GM18861 (cell line): Measurements from ENCODE around the gene LHPP.

Experiments
- ATAC-seq: cut with Tn5 transposase; IDR thresholded peaks from one replicate; pipeline ENCODE4 v1.9.1; 2021; ENCODE audit not compliant: unreplicated experiment

Gene LHPP

DNA sequence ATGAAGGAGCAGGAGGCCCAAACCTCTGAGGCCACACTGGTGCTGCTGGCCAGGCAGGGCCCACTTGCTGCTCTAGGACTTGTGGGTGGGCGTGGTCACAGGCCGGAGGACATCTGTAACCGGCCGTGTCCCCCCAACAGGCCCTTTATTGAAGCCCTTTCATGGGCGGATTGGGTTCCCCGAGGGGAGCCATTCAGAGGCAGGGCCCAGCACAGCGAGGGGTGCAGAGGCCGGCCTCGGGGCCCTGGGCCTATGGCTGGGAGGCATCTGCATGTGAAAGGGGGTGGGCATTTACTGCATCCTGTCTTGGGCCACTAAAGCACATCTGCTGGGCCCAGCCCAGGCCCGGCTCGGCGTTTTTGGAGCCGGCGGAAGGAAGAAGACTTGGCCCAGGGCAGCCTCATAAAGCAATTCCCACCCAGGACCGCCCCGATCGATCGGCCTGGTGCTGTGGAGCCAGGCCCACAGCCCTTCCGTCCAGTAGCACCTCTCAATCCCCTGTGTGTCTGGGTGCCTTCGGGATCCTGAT, 8.4 kb downstream of the LHPP start:
- no peak for ATAC-seq

DNA sequence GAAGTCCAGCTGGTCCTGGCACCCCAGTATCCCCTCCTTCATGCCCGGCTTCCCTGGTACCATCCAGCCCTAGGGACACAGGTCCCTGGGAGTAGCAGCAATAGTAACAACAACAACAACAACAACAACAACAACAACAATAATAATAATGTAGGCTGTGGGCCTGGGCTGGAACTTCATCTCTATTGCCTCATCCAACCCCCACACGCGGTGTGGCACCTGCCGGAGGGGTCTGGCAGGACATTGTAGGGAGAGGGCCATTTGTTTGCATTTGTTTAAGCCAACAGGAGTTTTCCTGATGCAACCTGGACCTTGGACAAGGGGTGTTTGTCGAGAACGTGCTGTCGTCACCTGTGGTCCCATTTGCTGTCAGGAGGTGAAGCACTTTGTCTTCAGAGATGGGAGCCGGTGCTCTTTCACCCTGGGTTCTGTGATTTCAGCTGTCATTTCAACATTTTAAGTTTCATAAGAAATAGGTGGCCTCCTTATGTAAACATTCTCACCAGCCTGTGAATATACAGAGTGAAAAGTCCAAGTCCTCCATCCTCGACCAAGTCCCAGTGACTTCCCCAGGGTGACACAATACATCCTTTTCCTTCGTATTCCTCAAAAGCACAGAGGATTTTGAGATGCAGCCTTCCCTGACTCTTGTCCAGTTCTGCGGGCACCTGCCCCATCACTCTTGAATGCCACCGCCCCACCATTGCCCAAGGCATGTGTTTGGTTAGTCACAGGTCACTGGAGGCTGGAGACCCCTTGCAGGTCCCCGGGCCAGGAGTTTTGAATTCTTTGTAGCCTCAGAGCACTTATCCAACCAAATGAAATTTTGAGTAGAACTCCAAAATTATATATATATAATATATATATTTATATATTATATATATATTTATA, 9.2 kb downstream of the LHPP start:
- no peak for ATAC-seq

DNA sequence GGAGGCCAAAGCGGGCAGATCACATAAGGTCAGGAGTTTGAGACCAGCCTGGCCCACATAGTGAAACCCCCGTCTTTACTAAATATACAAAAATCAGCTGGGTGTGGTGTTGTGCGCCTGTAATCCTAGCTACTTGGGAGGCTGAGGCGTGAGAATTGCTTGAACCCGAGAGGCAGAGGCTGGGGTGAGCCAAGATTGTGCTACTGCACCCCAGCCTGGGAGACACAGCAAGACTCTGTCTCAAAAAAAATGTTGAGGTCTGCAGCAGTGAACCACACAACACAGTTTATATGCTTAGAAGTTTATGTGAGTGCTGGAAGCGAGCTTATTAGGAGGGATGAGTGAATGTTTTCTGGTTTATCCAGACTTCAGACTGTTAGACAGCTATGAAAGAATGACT, 10.4 kb downstream of the LHPP start:
- ATAC-seq, result no peak

DNA sequence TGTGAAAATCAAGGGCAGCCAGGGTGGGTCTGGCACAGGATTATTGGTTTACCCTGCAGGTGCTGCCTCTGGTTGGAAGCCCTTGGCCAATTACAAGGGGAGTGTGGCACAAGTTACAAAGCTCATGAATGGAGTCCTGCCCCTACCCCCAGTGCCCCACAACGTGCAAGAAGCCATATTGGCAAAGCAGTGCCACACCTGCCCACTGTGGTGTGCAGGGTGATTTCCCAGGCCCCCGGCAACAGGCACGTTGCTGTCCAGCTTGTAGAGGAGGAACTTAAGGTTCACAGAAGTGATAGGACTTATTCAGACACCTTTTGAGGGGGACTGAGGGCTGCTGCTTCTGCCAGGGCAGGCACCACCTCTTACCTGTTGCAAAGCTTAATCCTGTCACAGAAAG, 11.4 kb downstream of the LHPP start:
- no peak for ATAC-seq

DNA sequence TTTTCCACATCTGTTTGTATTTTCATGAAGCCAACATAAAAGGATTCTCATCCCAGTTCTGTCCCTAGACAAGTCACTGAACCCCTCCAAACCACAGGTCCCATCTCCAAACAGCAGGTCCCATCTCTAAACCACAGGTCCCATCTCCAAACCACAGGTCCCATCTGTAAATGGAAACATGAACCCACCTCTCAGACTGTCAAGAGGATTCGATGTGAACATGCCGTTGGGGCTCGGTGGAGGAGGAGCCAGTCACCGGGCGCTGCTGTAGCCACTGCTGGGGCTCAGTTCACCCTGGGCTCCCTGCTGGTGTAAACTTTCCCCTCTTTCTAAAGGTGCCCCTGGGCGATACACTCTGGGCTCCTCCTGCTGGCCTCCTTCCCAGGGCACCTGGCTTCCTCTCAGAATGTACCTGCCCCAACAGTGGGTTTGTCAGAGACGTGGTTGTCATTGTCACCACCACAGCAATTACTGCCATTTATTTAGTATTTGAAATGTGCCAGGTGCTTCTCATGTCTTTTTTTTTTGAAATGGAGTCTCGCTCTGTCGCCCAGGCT, 13.0 kb downstream of the LHPP start:
- no peak for ATAC-seq

DNA sequence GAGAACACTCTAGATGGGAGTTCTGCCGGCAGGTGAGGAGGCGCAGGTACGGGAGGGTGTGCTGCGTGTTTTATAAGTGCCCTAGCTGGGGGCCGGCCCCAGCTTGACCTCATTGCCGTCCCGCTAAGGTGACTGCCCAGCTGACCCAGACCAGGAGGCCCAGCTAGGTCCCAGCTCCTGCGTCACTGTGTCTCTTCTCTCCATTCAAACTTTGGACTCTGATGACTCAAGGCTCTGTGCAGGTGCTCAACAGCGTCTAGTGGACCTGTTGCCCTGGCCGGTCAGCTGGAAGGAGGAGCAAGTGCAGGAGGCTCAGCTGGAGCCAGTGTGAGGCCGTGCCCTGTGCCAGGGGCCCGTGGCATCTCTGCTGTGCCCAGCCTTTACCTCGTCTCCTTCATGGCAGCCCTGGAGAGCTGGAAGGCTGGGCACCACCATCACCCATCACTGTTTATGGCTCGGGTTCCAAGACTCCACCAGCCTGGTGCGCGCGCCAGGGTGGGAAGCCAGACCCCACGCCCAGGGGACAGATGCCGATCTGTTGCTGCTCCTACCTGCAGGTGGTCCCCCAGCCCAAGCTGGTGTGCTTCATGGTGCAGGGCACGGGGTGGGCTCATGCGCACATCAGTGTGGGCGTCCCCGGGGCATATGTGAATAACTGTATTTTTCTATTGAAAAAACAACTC, 14.6 kb downstream of the LHPP start:
- ATAC-seq, result no peak

DNA sequence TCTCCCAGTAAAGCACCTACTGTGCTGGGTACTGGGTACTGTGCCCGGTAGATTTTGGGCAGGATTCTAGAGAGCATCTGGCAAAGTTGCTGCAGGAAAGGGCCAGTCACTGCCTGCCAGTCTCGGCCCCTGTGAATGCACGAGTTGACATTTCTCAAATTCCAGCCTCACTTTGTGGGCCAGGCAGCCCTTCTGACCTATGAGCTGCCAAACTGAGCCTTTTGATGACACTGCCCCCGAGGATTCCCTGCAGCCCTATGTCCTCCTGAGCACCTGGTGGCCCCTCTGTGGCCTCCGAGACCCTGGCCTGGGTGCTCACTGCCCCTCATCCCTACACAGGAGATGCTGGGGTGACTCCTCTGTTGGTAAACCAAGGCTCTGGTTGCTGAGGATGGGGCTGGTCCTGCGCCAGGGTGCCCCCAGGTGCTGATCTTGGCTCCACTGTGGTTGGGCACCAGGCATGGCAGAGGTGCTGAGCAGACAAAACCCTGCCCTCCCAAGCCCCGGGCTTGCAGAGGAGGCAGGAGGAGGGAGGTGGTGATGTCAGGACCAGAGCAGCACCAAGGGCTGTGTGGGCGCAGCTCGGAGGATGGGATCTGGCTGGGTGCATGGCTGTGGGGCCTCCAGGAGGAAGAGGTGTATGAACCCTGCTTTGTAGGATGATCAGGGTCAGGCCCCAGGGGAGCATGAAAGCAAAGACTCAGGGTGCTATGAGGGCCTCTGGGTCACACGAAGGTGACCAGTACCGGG, 16.2 kb downstream of the LHPP start:
- ATAC-seq, result no peak

DNA sequence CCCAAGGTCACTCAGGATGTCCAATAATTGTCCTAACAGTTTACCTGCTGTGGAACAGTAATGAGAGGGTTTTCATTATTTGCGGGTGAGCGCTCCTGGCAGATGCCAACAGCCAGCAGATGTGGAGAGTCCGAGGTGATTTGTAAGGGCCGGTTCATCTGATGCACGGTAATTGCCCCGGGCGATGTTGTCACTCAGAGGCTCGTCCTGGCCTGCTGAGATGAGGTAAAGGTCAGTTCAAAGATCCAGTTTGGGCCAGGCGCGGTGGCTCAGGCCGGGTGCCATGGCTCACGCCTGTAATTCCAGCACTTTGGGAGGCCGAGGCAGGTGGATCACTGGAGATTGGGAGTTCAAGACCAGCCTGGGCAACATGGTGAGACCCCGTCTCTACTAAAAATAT, 16.9 kb downstream of the LHPP start:
- no peak for ATAC-seq

DNA sequence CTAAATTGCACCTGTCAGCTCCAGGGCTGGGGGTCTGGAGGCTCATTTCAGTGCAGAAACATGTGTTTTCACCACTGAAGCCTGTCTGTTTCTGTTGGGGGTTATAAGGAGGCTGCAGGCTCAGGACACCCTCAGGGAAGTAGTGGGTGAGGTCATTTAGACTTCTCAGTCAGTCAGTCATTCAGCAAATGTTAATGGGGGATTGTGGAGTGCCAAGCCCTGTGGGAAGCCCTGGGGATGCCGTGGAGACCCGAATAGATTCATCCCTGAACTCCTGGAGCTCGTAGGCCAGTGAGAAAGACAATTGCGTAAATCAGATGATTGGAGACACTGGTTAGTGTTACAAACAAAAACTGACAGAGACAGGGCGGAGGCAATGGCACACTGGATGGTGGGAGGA, 19.2 kb downstream of the LHPP start:
- no peak for ATAC-seq

DNA sequence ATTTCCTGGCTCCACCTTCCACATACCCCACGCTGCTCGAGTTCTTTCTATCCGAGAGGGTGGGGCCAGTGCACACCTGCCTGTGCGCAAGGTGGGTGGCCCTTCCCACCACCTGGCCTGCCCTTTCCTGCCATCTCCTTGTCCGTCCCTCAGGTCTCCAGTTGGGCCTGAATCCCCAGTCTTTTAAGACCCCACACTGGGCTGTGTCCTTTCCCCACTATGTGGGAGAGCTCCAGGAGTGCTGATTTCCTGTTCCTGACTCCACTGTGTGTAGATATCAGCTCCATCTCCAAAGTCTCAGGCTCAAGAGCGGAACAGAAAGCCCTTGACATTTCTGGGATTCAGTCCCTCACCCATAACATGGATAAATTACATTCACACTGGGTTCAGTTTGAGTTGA, 20.1 kb downstream of the LHPP start:
- ATAC-seq, result no peak

DNA sequence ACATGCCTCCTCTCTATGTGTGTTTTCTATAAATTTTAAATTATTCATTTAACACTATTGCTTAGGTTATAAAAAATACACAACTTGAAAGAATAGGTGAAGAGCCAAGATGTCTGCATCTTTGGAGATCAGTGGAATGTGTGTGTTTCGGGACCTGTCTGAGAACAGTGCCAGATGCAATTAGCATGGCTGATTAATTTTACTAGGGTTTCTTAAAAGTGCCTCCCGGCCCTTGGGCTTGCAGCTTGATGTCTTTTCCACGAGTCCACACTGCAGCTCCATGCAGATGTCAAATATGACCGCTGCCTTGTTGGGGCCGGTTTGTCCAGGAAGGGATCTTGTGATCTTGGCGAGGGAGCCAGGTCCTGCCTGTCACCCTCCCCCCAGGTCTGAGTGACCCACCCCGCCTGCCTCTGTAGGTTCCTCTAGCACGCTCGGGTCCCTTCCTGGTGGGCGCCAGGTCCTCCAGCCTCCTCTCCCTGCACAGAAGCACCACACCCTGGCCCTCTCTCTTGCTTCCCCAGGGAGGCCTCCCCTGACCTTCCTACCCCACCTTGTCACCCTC, 20.7 kb downstream of the LHPP start:
- ATAC-seq, result no peak

DNA sequence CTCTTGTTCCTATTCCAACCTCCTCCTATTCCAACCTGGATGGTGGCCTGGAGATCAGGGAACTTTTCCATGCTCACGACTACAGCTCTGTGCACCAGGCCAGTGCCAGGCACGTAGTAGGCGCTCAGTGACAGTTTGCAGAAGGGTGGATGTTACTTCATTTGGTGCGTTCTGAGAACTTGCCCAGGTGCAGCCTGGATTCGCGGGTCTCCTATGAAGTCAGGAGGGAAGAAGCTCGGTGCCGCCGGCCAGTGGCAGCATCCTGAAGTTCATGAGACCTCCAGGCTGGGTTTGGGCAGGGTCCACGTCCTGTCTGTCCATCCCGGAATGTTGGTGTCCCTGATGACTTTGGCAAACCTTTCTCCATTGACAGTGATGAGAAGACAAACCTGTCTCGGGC, 21.3 kb downstream of the LHPP start:
- no peak for ATAC-seq

DNA sequence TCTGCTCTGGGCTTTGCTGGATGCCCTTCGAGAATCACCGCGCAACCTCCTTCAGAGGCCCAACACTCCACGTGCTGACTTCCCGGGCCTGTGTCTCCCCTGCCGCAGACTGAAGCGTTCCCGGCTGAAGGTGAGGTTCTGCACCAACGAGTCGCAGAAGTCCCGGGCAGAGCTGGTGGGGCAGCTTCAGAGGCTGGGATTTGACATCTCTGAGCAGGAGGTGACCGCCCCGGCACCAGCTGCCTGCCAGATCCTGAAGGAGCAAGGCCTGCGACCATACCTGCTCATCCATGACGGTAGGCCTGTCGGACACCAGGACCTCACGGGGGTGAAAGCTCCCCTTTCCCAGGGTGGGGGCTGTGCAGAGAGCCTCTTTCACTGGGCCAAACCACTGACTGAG, 22.4 kb downstream of the LHPP start:
- no peak for ATAC-seq

DNA sequence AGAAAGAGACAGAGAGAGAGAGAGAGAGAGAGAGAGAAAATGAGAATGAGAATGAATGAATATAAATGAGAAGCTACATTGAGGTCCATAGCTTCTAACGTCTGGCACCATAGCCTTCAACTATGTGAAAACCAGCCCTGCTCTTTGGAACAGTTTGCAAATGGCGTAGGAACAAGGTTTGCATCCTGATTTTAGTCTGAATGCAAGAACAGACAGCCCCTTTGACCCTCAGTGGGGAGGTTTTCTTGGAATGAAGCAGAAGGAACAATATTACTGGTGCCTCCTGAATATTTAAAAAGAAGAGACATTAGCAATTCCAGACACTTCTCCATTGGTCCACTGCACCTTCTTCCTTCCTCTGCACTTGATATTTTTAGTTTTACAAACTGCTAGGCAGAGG, 23.0 kb downstream of the LHPP start:
- no peak for ATAC-seq

DNA sequence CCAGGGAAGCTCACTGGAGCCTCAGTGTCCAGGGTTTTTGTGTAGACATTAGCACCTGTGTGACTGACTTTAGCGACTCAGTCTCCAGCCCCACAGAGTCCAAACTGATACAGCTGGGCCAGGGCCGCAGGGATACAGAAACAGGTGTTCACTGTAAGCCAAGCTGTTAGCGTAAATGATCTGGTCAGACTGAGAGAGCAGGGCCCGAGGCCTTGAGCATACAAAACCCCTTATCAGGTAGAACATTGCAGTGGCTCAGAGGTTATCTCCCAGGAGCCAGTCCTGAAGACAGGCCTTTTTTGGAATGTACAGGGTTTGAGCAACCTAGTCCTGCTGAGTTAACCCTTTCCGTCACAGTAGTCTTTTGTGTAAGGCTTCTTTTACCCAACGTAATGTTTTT, 25.0 kb downstream of the LHPP start:
- ATAC-seq, result no peak

DNA sequence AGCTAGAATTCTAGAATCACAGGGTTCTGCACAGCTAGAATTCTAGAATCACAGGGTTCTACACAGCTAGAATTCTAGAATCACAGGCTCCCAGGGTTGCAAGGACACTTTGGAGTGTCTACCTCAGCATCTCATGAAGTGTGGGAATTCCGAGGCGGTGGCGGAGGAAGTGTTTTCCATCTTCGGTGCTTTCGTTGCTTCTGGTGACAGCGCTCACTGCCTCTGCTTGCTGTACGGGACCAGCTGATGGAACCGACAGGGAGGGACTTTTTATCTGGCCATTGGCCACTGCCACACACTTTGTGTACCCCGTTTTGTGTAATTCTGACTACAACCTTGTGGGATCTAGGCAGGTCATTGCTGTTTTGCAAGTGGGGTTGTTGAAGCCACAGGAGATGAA, 29.5 kb downstream of the LHPP start:
- ATAC-seq, result no peak

DNA sequence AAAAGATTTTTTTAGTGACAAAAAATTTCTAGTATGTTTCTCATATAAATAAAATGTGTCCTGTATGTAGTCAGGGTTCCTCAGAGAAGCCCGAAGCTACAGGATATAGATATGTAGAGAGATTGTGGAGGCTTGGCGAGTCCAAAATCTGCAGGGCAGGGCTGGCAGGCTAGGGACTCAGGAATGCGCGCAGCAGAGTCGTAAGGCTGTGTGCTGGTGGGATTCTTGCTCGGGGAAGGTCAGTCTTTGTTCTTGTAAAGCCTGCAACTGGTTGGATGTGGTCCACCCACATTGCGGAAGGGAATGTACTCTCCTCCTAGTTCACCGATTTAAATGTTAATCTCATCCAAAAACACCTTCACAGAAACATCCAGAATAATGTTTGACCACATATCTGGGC, 30.6 kb downstream of the LHPP start:
- no peak for ATAC-seq

DNA sequence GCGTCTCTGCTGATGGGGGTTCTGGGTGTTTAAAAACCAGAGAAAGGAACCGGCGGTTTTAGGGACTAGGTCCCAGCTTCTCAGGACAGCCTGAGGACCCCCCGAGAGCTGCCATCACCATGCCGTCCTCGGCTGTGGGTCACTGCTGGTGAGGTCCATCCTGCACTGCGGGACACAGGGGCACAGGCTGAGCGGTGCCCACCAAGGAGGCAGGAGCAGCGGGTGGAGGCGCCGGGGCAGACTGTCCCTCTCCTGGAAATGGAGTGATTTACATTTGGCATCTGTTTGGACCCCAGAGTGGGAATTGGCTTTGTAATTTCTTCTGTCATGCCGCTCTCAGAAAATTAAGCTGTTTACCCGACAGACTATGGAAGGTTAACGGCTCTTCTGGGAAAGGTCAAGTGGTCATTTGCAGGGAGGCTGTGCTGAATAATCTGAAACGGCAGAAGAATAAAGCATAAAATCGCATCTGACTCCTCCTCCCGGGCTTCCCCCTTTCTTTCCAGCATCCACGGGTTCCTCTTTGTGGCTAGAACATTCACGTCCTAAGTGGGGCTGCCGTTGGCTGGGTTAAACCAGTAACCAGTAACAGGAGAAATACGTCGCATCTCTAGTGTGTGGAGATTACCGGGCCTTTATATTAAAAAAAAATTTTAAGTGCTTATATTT, 31.7 kb downstream of the LHPP start:
- no peak for ATAC-seq

DNA sequence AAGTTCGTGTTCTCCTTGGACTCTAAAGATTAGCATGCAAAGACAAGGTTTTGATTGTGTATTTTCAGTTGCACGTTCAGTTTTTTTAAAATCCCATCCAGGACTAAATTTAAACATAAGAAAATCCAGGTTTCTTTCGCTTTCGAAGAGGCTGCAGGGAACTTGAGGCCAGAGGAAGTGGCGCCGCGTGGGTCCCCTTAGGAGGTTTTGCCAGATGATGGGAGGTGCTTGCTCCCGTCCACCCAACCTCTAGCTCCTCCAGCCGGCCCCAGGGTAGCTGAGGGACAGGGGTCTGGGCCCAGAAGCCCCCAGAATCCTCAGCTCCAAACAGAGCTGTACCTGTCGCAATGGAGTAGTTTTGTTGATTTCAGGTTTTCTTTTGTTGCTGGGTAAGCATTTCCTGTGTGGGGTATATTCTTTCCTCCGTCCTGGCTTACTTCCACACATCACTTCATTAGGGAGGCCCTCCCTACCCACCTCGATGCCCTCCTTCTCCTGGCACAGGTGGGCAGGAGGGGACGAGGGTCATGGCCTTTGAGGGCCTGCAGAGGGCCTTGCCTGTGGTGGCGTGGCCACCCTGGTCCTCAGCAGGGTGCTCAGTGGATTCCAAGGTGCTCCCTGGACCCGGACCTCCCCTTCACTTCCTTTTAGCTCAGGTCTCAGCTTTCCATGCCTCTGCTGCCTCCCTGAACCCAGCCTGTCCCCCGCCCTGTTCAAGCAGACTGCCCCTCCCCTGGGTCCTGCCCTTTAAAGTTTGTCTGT, 32.6 kb downstream of the LHPP start:
- ATAC-seq, result no peak

DNA sequence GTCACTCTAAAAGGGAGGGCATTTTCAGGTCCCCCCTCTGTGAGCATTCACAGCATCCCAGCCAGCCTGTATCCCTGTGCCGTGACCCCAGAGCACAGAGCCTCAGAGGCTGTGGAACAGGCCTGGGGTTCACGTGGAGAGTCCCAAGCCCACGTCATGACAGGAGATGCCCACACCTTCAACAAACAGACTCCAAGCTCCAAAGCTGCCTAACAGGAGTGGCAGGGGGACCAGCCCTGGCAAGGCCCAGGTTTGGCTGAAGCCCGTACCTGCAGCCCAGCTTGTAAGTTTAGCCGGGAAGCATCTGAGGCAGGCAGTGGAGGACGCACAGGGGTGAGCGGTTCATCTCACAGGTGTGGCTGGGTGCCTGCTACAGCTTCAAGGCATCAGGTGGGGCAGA, 33.5 kb downstream of the LHPP start:
- no peak for ATAC-seq
